HepG2 (cell line): Measurements from ENCODE around the gene ZNF414. TPM values are rescaled to one million over a fixed set of nuclear protein-coding genes. Genes with fewer than 3 reads are reported as not detected.

ENCODE experiments used
- CREB1 ChIP-seq, 2 experiments: fragments of 450-650 bp in 1 of 2; IDR thresholded peaks; 2 replicates each; pipeline ENCODE4 v1.6.1; 2016 to 2017; ENCODE audit warnings: control low read depth in 1 of 2, mild to moderate bottlenecking in 1 of 2, missing compliant biosample characterization in 1 of 2, missing genetic modification characterization in 1 of 2
- MXI1 ChIP-seq: IDR thresholded peaks from 3 replicates; pipeline ENCODE4 v1.6.1; 2012; ENCODE audit warnings: low read depth, low read length, inconsistent platforms, borderline replicate concordance
- NFIC ChIP-seq: IDR thresholded peaks from 2 replicates; pipeline ENCODE4 v1.6.1; 2012; ENCODE audit warnings: mild to moderate bottlenecking, low read length, inconsistent platforms
- POGZ ChIP-seq: sonication (generic); formaldehyde crosslinking; IDR thresholded peaks from 2 replicates; pipeline ENCODE4 v1.4.0; 2020; ENCODE audit warnings: mild to moderate bottlenecking, missing genetic modification reagents
- RARA ChIP-seq: IDR thresholded peaks from 2 replicates; pipeline ENCODE4 v1.6.1; 2016; ENCODE audit warnings: missing genetic modification reagents, missing compliant biosample characterization
- RFXAP ChIP-seq: sonication (generic); formaldehyde crosslinking; IDR thresholded peaks from 2 replicates; pipeline ENCODE4 v1.4.0; 2020; ENCODE audit warnings: missing genetic modification reagents, borderline replicate concordance
- ZFX ChIP-seq: sonication (generic); formaldehyde crosslinking; IDR thresholded peaks from 2 replicates; pipeline ENCODE4 v1.4.0; 2020; ENCODE audit warnings: mild to moderate bottlenecking, low read depth, missing genetic modification reagents, moderate library complexity
- ZNF562 ChIP-seq: sonication (generic); formaldehyde crosslinking; IDR thresholded peaks from 2 replicates; pipeline ENCODE4 v1.8.0; 2022; ENCODE audit warnings: missing genetic modification reagents, borderline replicate concordance
- ZNF609 ChIP-seq: sonication (generic); formaldehyde crosslinking; IDR thresholded peaks from 2 replicates; pipeline ENCODE4 v1.4.0; 2020; ENCODE audit warnings: mild to moderate bottlenecking, missing genetic modification reagents, borderline replicate concordance
- ZNF713 ChIP-seq: sonication (generic); formaldehyde crosslinking; IDR thresholded peaks from 2 replicates; pipeline ENCODE4 v1.4.0; 2020; ENCODE audit warnings: mild to moderate bottlenecking, missing genetic modification reagents
- ZNF816 ChIP-seq: sonication (generic); formaldehyde crosslinking; IDR thresholded peaks from 2 replicates; pipeline ENCODE4 v1.8.0; 2022; ENCODE audit warnings: missing genetic modification reagents, mild to moderate bottlenecking, borderline replicate concordance
- polyA plus RNA-seq, 8 experiments: library from polyadenylated mRNA; depleted of rRNA in 3 of 8; stranded (reverse) in 7 of 8; unstranded in 1 of 8; fragments of >200 nt; fragmentation: Illumina TruSeq in 4 of 8; extraction: Trizol in 4 of 8; gene quantifications; 2 replicates each; pipeline versions ENCODE4 v1.2.1 to v1.2.3, GENCODE V29; 2011 to 2016; ENCODE audit warnings: low read depth in 4 of 8, missing spikeins in 1 of 8, mixed read lengths in 1 of 8; ENCODE audit not compliant: insufficient read depth in 1 of 8
- total RNA-seq, 5 experiments: library from RNA; depleted of rRNA; stranded (reverse); fragments of >200 nt; fragmentation: Illumina TruSeq; extraction: Trizol; gene quantifications; 2 replicates each; pipeline ENCODE4 v1.2.3, GENCODE V29; 2016; ENCODE audit warnings: low read depth in 1 of 5
- TF ChIP-seq, protein P1 (sequence below): sonication (generic); formaldehyde crosslinking; IDR thresholded peaks from 2 replicates; pipeline ENCODE4 v1.4.0; 2020; ENCODE audit warnings: low read depth, mild to moderate bottlenecking, missing genetic modification reagents
- TF ChIP-seq, protein P2 (sequence below), 2 experiments: sonication (generic) in 1 of 2; formaldehyde crosslinking in 1 of 2; IDR thresholded peaks; 2 replicates each; pipeline versions ENCODE4 v1.4.0 to v1.6.1; 2016 to 2020; ENCODE audit warnings: borderline replicate concordance in 1 of 2, low read depth in 1 of 2, mild to moderate bottlenecking in 1 of 2, missing genetic modification reagents in 1 of 2
- TF ChIP-seq, protein P3 (sequence below): IDR thresholded peaks from 2 replicates; pipeline ENCODE4 v1.6.1; 2016

ZNF414 gene
- total and polyA plus RNA-seq, 2 of the 13 experiments (the other 11 are each of a cell fraction or from before 2014, with no cell fraction given), result 2.5 to 4.0 TPM

GRCh38 chr19:8513687-8514504 is at the start of gene ZNF414 (continued):
- 0 out of 2 replicates have a peak, but pooled peaks have one; percentile 9 for TF ChIP-seq ZNF609 (CRISPR knock-in tag)
- no peak for TF ChIP-seq NFIC
- peak; percentile 12 for TF ChIP-seq MXI1
- TF ChIP-seq, protein P1, sequence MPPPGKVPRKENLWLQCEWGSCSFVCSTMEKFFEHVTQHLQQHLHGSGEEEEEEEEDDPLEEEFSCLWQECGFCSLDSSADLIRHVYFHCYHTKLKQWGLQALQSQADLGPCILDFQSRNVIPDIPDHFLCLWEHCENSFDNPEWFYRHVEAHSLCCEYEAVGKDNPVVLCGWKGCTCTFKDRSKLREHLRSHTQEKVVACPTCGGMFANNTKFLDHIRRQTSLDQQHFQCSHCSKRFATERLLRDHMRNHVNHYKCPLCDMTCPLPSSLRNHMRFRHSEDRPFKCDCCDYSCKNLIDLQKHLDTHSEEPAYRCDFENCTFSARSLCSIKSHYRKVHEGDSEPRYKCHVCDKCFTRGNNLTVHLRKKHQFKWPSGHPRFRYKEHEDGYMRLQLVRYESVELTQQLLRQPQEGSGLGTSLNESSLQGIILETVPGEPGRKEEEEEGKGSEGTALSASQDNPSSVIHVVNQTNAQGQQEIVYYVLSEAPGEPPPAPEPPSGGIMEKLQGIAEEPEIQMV (CRISPR knock-in tag), result peak; percentile 52; the same call in 1 of the 2 replicates
- TF ChIP-seq ZFX (CRISPR knock-in tag), result peak; percentile 73
- TF ChIP-seq CREB1 (IDR thresholded peaks at IDR 0.05), result no peak; the same call in 1 of the 2 replicates
- no peak for TF ChIP-seq CREB1 (CRISPR knock-in tag; IDR thresholded peaks at IDR 0.05)
- TF ChIP-seq POGZ (CRISPR knock-in tag), result peak; percentile 22; the same call in 1 of the 2 replicates
- TF ChIP-seq RARA (CRISPR knock-in tag), result peak; percentile 51
- no peak for TF ChIP-seq ZNF562 (CRISPR knock-in tag)
- TF ChIP-seq, protein P2, sequence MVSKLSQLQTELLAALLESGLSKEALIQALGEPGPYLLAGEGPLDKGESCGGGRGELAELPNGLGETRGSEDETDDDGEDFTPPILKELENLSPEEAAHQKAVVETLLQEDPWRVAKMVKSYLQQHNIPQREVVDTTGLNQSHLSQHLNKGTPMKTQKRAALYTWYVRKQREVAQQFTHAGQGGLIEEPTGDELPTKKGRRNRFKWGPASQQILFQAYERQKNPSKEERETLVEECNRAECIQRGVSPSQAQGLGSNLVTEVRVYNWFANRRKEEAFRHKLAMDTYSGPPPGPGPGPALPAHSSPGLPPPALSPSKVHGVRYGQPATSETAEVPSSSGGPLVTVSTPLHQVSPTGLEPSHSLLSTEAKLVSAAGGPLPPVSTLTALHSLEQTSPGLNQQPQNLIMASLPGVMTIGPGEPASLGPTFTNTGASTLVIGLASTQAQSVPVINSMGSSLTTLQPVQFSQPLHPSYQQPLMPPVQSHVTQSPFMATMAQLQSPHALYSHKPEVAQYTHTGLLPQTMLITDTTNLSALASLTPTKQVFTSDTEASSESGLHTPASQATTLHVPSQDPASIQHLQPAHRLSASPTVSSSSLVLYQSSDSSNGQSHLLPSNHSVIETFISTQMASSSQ (IDR thresholded peaks at IDR 0.05; ENCODE audit: low read depth), result no peak
- TF ChIP-seq, protein P2 (CRISPR knock-in tag; IDR thresholded peaks at IDR 0.05; ENCODE audit: borderline replicate concordance), result 0 out of 2 replicates have a peak, but pooled peaks have one; percentile 51
- no peak for TF ChIP-seq ZNF816 (CRISPR knock-in tag)
- TF ChIP-seq, protein P3, sequence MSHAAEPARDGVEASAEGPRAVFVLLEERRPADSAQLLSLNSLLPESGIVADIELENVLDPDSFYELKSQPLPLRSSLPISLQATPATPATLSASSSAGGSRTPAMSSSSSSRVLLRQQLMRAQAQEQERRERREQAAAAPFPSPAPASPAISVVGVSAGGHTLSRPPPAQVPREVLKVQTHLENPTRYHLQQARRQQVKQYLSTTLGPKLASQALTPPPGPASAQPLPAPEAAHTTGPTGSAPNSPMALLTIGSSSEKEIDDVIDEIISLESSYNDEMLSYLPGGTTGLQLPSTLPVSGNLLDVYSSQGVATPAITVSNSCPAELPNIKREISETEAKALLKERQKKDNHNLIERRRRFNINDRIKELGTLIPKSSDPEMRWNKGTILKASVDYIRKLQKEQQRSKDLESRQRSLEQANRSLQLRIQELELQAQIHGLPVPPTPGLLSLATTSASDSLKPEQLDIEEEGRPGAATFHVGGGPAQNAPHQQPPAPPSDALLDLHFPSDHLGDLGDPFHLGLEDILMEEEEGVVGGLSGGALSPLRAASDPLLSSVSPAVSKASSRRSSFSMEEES (CRISPR knock-in tag), result peak; percentile 12; the same call in 1 of the 2 replicates
- peak; percentile 63; the same call in 1 of the 2 replicates for TF ChIP-seq RFXAP
- no peak for TF ChIP-seq ZNF713 (CRISPR knock-in tag)
